Activated naive CD4-positive, alpha-beta T cell treated with anti-CD3 and anti-CD28 coated beads, Interleukin-2, amount 50 U/mL, for 16 hours (primary cell): Measurements from ENCODE around the gene DPYD.

ENCODE experiments used
- DNase-seq: peaks from one replicate; pipeline ENCODE4 v3.0.0-alpha.2; 2020

Gene DPYD

DNA sequence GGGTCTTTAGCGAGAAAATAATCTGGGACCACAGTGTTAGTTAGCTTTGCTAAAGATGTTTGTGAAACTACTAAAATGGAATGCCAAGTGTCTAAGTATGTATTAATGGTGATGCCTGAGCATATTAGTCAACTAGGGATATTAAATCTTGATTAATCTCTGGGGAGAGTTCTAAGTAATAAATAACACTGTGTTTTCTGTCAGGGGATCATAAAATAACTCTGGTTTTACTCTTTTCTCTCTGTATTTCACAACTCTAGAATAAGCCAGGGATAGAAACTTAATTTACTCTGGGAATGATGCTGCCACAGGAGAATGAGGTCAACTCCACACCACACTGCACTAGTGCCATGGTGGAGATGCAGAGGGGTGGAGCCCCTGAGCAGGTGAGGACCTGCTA lies 800.0 kb downstream of the DPYD start:
- no peak for DNase-seq

GRCh38 chr1:97119260-97120158 lies 801.3 kb downstream of the DPYD start:
- DNase-seq, result no peak

- DNase-seq, result no peak
Measured at GRCh38 chr1:97114842-97115241, 806.0 kb downstream of the DPYD start.

GRCh38 chr1:97112442-97112841 lies 808.4 kb downstream of the DPYD start:
- no peak for DNase-seq

GRCh38 chr1:97108179-97108578 lies 812.7 kb downstream of the DPYD start:
- no peak for DNase-seq

- DNase-seq, result no peak
Measured at GRCh38 chr1:97105531-97105930, 815.3 kb downstream of the DPYD start.

DNA sequence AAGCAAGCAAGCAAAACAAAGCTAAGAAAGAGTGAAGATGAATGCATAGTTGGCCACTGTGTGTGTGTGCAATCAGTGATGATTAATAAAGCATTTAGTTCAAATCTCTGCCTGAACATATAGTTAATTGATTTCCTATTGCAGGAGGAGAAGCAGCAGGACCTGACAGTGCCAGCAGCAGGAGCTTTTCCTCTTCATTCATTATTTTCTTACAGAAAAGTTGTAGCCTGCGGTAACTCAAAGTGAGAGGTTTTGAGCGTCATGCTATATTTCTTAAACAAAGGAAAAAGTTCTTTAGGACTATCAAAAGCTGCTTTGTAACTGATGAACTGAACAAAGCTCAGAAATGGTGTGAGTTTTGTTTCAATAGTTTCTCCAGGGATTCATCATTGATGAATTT lies 819.3 kb downstream of the DPYD start:
- no peak for DNase-seq

DNA sequence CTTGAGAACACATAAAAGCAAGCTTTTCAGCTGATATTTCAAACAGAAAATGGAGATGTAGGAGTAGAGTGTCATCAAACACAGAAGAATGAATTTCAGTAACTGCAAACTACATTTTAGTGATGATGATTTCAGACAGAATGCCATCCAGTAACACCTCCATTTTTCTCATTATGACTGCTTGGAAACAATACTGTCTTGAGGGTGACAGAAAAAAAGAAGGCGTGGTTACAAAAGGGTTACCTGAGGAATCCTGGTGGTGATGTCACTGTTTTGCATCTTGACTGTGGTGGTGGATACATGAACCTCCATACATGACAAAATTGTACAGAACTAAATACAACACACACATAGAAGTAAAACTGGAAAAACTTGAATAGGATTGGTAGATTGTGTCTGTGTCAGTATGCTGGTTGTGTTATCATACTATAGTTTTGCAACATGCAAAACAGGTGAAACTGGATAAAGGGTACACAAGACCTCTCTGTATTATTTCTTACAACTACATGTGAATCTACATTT lies 823.4 kb downstream of the DPYD start:
- no peak for DNase-seq

DNA sequence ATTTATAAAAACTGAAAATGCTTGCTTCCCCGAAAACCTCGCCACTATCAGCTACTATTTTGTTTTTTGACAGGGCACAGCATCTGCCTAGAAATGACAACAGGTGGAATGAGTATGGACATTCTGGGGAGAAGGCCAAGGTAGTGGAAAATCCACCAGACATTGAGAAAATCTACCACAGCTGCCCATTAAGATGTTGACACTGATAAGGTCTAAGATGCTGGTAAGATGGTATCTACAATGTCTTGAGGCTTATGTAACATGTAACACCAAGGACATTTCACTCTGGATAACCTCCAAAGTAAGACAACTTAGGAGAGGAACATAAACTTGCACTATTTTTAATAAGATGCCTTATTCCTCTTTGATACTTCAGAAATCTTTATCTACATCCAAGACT lies 825.1 kb downstream of the DPYD start:
- DNase-seq, result no peak

DNA sequence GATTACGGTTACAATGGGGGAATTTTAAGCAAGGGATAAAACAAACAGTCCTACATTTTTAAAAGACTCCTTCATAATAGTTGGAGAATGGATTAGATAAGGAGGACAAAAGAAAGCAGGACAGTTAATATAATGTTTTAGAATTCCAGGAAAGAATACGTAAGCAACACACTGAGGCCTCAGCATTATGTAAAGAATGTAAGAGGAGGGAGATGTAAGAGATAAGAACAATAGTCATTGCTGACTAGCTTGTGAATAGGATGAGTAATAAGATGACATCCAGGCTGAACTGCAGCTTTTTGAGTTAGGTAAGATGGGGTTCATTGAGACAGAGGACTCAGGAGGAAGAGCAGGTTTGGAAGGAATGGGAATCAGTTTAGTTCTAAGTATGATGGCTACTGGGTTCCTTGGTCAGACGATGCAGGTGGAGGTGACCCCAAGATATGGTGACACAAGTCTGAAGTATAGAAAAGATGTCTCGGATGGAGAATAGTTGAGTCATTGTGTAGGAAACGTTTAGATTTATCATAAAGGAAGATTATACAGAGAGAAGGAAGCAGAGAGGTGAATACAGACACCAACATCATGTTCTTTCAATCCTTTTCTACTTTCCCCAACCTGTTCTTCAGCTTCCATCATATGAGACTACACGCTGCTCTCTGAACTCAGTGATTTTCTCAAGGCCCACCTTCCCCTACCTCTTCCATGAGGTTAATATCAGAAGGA lies 826.4 kb downstream of the DPYD start:
- no peak for DNase-seq

- DNase-seq, result no peak
Measured at GRCh38 chr1:97093741-97094140, 827.1 kb downstream of the DPYD start.

- DNase-seq, result no peak
Measured at GRCh38 chr1:97092824-97093223, 828.0 kb downstream of the DPYD start.

- DNase-seq, result no peak
Measured at GRCh38 chr1:97091679-97092078, 829.2 kb downstream of the DPYD start.

GRCh38 chr1:97091263-97091662 lies 829.6 kb downstream of the DPYD start:
- no peak for DNase-seq

GRCh38 chr1:97090725-97091124 lies 830.1 kb downstream of the DPYD start:
- DNase-seq, result no peak

- no peak for DNase-seq
Measured at GRCh38 chr1:97089173-97089572, 831.7 kb downstream of the DPYD start.

GRCh38 chr1:97088391-97088790 lies 832.4 kb downstream of the DPYD start:
- DNase-seq, result no peak

DNA sequence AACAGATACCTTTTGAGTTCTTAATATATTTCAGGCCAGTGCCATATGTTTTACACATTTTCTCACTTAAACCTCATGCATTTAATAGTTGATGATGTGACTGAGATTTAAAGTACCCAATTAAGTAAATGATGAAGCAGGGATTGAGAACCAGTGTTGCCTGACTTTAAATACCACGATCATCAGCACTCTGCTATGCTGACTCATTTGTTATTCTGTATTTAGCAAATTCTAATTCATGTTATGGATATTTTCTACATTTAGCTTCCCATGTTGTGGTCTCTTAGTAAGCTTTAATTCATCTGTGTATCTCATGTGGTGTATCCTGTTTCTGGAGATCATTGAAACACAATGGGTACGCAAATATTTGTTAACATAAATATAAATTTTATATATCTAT lies 836.3 kb downstream of the DPYD start:
- no peak for DNase-seq

GRCh38 chr1:97082160-97082848 lies 838.5 kb downstream of the DPYD start:
- DNase-seq, result no peak

DNA sequence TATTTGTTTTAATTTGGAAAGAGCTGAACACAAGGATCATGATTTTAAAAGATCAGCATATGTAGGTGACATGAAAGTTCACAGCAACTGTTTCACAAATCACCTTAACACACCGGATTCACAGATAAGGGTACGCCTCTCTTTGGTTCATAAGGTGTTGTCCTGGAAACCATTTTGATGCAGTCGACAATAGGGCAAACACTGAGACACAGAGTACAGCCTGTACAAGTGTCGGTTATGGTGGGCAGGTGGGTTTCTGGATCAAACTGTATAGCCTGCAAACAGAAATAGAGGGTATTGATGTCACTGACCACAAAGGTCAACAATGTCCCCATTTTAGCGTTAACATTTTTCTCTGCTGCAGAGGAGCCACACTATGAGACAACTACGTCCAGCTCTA lies 842.0 kb downstream of the DPYD start:
- no peak for DNase-seq

DNA sequence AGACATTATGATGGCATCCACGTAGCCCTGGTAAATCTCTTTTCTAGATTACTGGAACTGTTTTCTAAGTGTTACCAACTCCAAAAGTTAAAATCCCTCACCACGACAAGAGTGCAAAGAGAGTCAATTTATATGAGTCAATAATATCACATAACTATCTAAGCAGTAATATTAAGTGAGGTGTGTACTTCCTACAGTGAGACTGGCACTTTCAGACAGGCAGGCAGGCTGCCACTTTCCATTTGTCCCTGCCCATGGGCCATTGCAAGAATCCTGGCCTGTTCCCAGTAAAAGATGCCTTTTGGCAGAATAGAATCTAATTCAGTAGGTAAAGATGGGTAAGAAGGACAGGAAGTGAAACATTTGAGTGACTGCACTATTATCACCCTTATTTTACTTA lies 843.6 kb downstream of the DPYD start:
- no peak for DNase-seq

DNA sequence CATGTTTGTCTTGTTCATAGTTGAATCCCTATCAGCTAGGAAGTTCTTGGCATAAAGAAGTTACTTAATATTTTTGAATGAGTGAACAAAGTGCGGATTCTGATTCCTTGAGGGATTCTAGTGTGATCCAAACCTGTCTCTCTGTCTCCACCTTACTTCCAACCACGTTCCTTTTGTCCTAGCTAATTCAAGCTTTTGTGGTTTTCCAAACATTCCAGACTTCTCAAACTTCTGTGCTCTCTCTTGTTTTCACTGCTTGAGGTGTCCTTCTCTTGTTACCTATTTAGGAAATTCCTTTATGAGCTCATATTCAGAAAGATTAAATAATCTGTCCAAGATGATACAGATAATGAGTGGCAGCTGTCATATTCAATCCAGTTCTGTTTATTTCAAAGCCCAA lies 846.1 kb downstream of the DPYD start:
- no peak for DNase-seq

DNA sequence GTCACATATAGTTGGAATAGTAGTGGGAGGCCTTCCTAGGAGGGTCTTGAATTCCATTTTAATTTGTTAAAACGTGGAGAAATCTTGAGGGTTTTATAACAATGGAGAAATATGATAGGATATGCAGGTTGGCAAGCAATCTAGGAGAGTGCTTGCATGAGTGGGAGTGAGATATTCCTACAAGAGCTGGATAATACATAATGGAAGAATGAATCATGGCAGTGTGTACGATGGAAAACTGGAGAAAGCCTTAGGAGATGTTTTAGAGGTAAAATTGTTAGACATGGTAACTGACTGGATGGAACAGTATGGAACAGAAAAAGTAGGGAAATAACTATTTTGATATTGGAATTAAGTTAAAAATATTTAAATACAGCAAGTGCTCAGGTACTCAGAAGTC lies 846.9 kb downstream of the DPYD start:
- no peak for DNase-seq

- no peak for DNase-seq
Measured at GRCh38 chr1:97073169-97073568, 847.7 kb downstream of the DPYD start.
